Lung microvascular endothelial cell (primary cell): ENCODE data around the gene ELOF1. TPM values are rescaled to one million over a fixed set of nuclear protein-coding genes. Genes with fewer than 3 reads are reported as not detected.
"Not testable (repeated sequence)": the region's sequence is repeated elsewhere in the genome, so short reads cannot be mapped to it uniquely, and the experiment has no call there.

Experiments
- DNase-seq, 2 donors: peaks; one replicate each; pipeline versions ENCODE4 v3.0.0 to v3.0.0-alpha.2; 2010; ENCODE audit warnings: low read depth in 2 of 2
- total RNA-seq: library from RNA; depleted of rRNA; stranded (reverse); fragments of >200 nt; gene quantifications from 2 replicates; pipeline ENCODE4 v1.2.1, GENCODE V29; 2014

ELOF1 gene
- total RNA-seq, 1 donor from 2014 or later: 27.2 TPM

- no peak for DNase-seq
Observed at GRCh38 chr19:11570039-11570462, 11.0 kb upstream of the ELOF1 start.

- DNase-seq: no peak
Observed at GRCh38 chr19:11566164-11566563, 7.1 kb upstream of the ELOF1 start.

GRCh38 chr19:11565649-11565980 lies 6.6 kb upstream of the ELOF1 start:
- not testable (repeated sequence) for DNase-seq

GRCh38 chr19:11564082-11564807 lies 5.2 kb upstream of the ELOF1 start:
- not testable (repeated sequence) for DNase-seq

GRCh38 chr19:11563532-11563931 lies 4.5 kb upstream of the ELOF1 start:
- no peak for DNase-seq

GRCh38 chr19:11560404-11561051 lies 1.5 kb upstream of the ELOF1 start:
- DNase-seq: peak; percentile 82

GRCh38 chr19:11556634-11557420 lies 2.2 kb downstream of the ELOF1 start:
- no peak for DNase-seq

GRCh38 chr19:11555246-11555645 lies 3.8 kb downstream of the ELOF1 start:
- DNase-seq: no peak

GRCh38 chr19:11554160-11554559 lies 4.9 kb downstream of the ELOF1 start:
- DNase-seq: no peak

GRCh38 chr19:11552666-11553372 lies 6.2 kb downstream of the ELOF1 start:
- no peak for DNase-seq

- peak; percentile 13 to 17 for DNase-seq
Observed at GRCh38 chr19:11551603-11552235, 7.3 kb downstream of the ELOF1 start.

GRCh38 chr19:11550265-11550664 lies 8.8 kb downstream of the ELOF1 start:
- no peak for DNase-seq

GRCh38 chr19:11549386-11549953 lies 9.6 kb downstream of the ELOF1 start:
- no peak for DNase-seq

GRCh38 chr19:11547929-11548700 lies 10.9 kb downstream of the ELOF1 start:
- DNase-seq: no peak

GRCh38 chr19:11541238-11541637 lies 17.8 kb downstream of the ELOF1 start:
- DNase-seq: no peak

GRCh38 chr19:11540645-11541044 lies 18.4 kb downstream of the ELOF1 start:
- DNase-seq: no peak

- no peak for DNase-seq
Observed at GRCh38 chr19:11539495-11540365, 19.3 kb downstream of the ELOF1 start.

- DNase-seq: no peak
Observed at GRCh38 chr19:11538232-11539036, 20.6 kb downstream of the ELOF1 start, which contains the start of gene CNN1. Gene CNN1 (plus strand): TSS chr19:11538851. CDS start chr19:11538928, 77 bp downstream.
